Measurements from ENCODE around the gene CHRDL1. TPM values are rescaled to one million over a fixed set of nuclear protein-coding genes. Genes with fewer than 3 reads are reported as not detected.

The CHRDL1 gene
- total RNA-seq, 4 donors from 2014 or later = 23.6 to 140 (median 62.7) TPM

DNA sequence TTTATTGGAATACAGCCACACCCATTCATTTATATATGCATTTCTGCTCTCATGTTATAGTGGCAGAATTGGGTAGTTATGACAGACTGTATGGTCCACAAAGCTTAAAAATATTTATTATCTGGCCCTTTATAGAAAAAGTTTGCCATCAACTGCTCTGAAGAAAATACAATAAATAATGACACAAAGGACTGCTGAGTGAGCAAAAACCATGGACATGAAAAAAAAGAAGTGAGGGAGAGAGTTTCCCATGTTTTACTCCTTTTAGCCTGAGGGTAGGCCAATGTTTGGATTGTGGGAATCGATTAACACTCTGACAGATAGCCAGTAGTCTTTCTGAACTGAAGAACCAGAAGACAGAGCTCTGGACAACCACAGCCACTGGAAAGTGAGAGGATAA lies 149.2 kb downstream of the CHRDL1 start:
- TF ChIP-seq POLR2A (IDR thresholded peaks at IDR 0.05) = no peak
- TF ChIP-seq, protein P1, sequence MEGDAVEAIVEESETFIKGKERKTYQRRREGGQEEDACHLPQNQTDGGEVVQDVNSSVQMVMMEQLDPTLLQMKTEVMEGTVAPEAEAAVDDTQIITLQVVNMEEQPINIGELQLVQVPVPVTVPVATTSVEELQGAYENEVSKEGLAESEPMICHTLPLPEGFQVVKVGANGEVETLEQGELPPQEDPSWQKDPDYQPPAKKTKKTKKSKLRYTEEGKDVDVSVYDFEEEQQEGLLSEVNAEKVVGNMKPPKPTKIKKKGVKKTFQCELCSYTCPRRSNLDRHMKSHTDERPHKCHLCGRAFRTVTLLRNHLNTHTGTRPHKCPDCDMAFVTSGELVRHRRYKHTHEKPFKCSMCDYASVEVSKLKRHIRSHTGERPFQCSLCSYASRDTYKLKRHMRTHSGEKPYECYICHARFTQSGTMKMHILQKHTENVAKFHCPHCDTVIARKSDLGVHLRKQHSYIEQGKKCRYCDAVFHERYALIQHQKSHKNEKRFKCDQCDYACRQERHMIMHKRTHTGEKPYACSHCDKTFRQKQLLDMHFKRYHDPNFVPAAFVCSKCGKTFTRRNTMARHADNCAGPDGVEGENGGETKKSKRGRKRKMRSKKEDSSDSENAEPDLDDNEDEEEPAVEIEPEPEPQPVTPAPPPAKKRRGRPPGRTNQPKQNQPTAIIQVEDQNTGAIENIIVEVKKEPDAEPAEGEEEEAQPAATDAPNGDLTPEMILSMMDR (IDR thresholded peaks at IDR 0.05) = no peak
- Histone ChIP-seq H3K9me3 (no peaks in the 10 kb centered on the region), H3K4me3 (replicated peaks in 1 of 3) (no peak overlapping the region), H3K27me3 (no peaks in the 10 kb centered on the region), H3K36me3 (no peaks in the 10 kb centered on the region), H3K27ac (no peak overlapping the region), H3K4me1 (no peaks in the 10 kb centered on the region)
- 80 to 87% methylated on average over 1 of the region's 1 CpG for WGBS, 2 donors
- no peak for DNase-seq
- intact Hi-C loops (cut with DNase I) = no loop called here

Measured in thyroid gland (tissue), 4 donors.